ENCODE measurements around the gene TOMM7. TPM values are rescaled to one million over a fixed set of nuclear protein-coding genes. Genes with fewer than 3 reads are reported as not detected.

Gene TOMM7
- total and polyA plus RNA-seq, 9 of the 15 experiments (the other 6 are each of a cell fraction or from before 2014, with no cell fraction given): 283 to 1,717 (median 638) TPM

- TF ChIP-seq RNF219 (CRISPR knock-in tag; IDR thresholded peaks at IDR 0.05) (no peak), ZSCAN32 (CRISPR knock-in tag; IDR thresholded peaks at IDR 0.05) (no peak), ERF (CRISPR knock-in tag; IDR thresholded peaks at IDR 0.05) (no peak; the same call in 1 of the 2 replicates), ZNF224 (CRISPR knock-in tag; IDR thresholded peaks at IDR 0.05) (0 out of 2 replicates have a peak, but pooled peaks have one; percentile 39), CTCF (IDR thresholded peaks at IDR 0.05 in 2 of 3, conservative IDR thresholded peaks at IDR 0.05 in 1 of 3; ENCODE audit: insufficient read depth in 2 of 3, low read depth in 1 of 3, low read length in 3 of 3) (peak in 1 of 3 experiments; percentile 40; a peak in 1 of 6 replicates), FOS (IDR thresholded peaks at IDR 0.05; ENCODE audit: extremely low read depth, insufficient read length) (no peak), HNRNPUL1 (IDR thresholded peaks at IDR 0.05; ENCODE audit: low read length) (no peak; the same call in 1 of the 2 replicates), COPS2 (conservative IDR thresholded peaks at IDR 0.05) (no peak), ZNF764 (CRISPR knock-in tag; IDR thresholded peaks at IDR 0.05; ENCODE audit: low read depth) (no peak), ZNF512 (tag; IDR thresholded peaks at IDR 0.05) (no peak), ZHX1 (conservative IDR thresholded peaks at IDR 0.05; ENCODE audit: low read length) (no peak), PURB (CRISPR knock-in tag; IDR thresholded peaks at IDR 0.05; ENCODE audit: low read depth) (no peak), NFYB (IDR thresholded peaks at IDR 0.05; ENCODE audit: extremely low read depth, insufficient read length) (no peak), FUS (optimal IDR thresholded peaks at IDR 0.05; ENCODE audit: low read depth, low read length) (peak; percentile 69), ZBTB8A (IDR thresholded peaks at IDR 0.05; ENCODE audit: partially characterized antibody) (no peak)
- TF ChIP-seq, protein P1, sequence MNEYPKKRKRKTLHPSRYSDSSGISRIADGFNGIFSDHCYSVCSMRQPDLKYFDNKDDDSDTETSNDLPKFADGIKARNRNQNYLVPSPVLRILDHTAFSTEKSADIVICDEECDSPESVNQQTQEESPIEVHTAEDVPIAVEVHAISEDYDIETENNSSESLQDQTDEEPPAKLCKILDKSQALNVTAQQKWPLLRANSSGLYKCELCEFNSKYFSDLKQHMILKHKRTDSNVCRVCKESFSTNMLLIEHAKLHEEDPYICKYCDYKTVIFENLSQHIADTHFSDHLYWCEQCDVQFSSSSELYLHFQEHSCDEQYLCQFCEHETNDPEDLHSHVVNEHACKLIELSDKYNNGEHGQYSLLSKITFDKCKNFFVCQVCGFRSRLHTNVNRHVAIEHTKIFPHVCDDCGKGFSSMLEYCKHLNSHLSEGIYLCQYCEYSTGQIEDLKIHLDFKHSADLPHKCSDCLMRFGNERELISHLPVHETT (CRISPR knock-in tag; conservative IDR thresholded peaks at IDR 0.05 in 1 of 2, IDR thresholded peaks at IDR 0.05 in 1 of 2): peak in 1 of 2 experiments; percentile 85; a peak in 1 of 4 replicates
Measured at GRCh38 chr7:22854158-22855048, 31.8 kb upstream of the TOMM7 start (continued).

All from K562 (cell line).